GM13977 (cell line): ENCODE results near the gene OR6C2.
"Not testable (repeated sequence)": the region's sequence is repeated elsewhere in the genome, so short reads cannot be mapped to it uniquely, and the experiment has no call there.

Experiments used
- DNase-seq: peaks from one replicate; pipeline ENCODE4 v3.0.0; 2012; ENCODE audit warnings: low spot score
- CTCF ChIP-seq: IDR thresholded peaks from 2 replicates; pipeline ENCODE4 v1.5.1; 2012; ENCODE audit warnings: mild to moderate bottlenecking, control low read depth; ENCODE audit not compliant: insufficient read depth; ENCODE audit errors: extremely low read depth, missing control alignments
- in situ Hi-C: fragments of 300-500 bp; cut with MboI; formaldehyde crosslinking; loops from one replicate; pipeline ENCODE4 v1.12.0; 2022; ENCODE audit warnings: low sequenced_read_pairs, low pct_unique_long_range_greater_than_20kb, mixed read lengths, inconsistent platforms; ENCODE audit not compliant: unreplicated experiment

The OR6C2 gene

GRCh38 chr12:55416961-55417360 lies 26.9 kb upstream of the OR6C2 start:
- DNase-seq = no peak
- TF ChIP-seq CTCF = no peak
- in situ Hi-C loops = no loop called here

- no peak for DNase-seq
- in situ Hi-C loops = no loop called here
- TF ChIP-seq CTCF = no peak
Observed at GRCh38 chr12:55420307-55420962, 23.4 kb upstream of the OR6C2 start.

DNA sequence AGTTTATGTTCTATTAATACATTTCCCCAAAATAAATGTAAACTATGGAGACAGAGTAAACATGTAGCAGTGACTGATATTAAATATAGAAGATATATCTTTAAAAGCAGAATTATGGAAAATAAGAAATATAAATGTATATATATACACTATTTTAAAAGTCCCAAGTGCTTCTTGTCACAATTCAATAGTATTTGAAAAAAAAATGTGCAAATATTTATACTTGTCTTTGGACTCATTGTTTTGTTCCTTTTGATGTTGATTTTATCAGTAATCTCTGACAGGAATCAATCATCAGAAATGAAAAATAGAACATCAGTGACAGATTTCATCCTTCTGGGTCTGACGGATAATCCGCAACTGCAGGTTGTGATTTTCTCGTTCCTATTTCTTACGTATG lies 17.9 kb upstream of the OR6C2 start, which contains the start of gene OR6C76:
Gene OR6C76 (plus strand): TSS at position 301 of the 400 bp plus-strand sequence. CDS start 0 bp downstream, at position 301.
- TF ChIP-seq CTCF = no peak
- in situ Hi-C loops = no loop called here
- DNase-seq = no peak

DNA sequence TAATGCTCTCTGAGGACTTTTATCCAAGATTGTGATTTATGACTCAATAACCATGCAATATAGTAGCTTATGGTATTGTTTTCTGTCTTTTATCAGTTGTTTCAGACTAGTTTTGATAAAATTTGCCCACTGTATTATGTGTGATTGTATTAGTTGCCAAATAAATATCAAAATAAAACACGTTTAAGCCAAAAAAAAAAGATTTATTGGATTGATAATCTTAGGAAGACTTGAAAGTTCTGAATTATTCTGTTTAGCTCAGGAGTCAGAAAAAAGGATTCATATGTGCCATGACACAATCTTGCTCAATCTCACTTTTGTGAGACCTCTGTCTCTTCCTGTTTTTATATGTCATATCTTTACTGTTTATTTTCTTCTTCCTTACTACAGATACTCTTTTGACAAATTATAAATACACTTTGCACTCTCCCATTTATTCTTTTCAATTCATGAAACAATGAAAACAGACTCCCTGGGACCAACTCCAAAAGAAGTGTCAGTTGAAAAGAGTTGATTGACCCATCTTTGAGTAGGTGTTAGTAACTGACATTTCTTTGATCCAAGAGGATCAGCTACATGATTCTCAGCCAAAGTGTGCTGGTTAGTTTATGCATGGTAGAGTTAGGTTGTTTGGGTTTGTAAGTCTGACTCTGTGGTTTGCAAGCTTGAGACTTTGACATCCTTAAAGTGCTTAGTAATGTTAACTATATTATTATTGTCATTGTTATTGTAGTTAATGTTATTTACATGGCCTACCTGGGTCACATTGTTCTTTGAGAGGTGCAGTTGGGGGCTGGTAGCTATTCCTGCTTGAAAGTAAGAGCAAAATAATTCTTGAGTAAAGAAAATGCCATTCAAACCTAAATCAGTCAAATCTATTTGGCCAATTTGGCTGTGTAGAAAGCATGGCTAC lies 15.3 kb upstream of the OR6C2 start:
- DNase-seq = no peak
- in situ Hi-C loops = no loop called here
- TF ChIP-seq CTCF = no peak

DNA sequence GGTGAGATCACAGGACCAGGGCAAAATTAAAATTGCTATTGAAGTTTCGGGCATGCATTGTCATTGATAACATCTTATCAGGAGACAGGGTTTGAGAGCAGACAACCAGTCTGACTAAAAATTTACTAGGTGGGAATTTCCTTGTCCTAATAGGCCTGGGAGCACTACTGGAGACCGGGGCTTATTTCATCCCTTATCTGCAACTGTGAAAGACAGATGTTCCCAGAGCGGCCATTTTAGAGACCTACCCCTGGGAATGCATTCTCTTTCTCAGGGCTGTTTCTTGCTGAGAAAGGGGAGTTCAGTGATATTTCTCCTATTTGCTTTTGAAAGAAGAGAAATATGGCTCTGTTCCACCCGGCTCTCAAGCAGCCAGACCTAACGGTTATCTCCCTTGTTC lies 2.6 kb upstream of the OR6C2 start:
- DNase-seq, in situ Hi-C loops: not testable (repeated sequence)

DNA sequence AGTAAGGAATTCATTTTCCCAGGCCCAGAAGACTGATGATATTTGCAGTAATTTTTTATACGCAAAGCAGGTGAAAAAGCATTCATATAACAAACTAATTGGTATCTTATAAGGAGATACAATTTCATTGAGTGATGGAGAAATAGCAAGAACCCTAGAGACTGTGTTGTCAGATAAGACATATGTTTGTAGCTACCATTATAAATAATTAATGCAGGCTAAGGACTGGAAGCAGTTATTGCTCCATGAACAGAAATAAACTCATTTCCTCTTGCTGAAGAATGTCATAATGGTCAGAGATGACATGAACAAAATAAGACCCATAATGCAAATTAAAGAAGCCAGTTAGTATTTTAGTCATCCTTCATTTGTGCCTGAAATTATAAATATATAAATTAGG lies 1.5 kb downstream of the OR6C2 start:
- in situ Hi-C loops = no loop called here

More for the DNA sequence above, 1.5 kb downstream of the OR6C2 start:
- no peak for DNase-seq
- no peak for TF ChIP-seq CTCF
